ENCODE results near the gene ADGRL3.
A peak's percentile ranks its signal among the peaks of the same experiment; 100 is the strongest.

The ADGRL3 gene

DNA sequence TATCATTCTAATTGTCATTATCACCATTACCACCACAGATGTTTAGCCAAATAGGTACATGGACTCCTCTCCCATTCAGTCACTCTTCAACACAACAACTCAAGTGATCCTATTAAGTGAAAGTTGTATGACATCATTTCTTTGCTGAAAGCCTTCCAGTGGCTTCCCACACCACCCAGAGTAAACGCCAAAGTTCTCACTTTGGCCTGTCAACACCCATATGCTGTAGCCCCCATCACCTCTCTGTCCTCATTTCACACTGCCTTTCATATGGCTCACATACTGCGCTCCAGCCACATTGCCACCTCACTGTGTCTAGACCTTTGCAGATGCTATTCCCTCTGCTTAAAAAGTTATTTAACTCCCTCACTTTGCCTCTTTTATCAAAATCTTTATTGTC lies 682.3 kb downstream of the ADGRL3 start:
- no peak for DNase-seq

DNA sequence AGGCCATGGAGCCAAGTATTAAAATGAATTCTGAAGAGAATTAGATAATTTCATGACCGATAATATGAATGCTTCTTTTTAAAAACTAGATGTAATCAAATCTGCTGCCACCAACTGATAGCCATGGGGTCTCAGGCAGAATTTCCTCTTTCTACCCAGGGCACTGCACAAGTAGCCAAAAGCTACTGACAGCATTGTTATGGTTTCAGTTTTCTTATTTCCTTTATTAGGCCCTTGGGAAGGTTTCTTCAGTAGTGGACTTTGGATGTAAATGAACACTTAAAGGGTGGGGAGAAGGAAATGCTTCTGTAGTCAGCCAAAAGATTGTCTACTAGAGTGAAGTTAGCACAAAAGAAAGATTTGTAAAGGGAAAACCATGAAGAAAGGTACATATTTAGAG lies 686.0 kb downstream of the ADGRL3 start:
- DNase-seq = no peak

GRCh38 chr4:61889117-61889516 lies 689.0 kb downstream of the ADGRL3 start:
- no peak for DNase-seq

DNA sequence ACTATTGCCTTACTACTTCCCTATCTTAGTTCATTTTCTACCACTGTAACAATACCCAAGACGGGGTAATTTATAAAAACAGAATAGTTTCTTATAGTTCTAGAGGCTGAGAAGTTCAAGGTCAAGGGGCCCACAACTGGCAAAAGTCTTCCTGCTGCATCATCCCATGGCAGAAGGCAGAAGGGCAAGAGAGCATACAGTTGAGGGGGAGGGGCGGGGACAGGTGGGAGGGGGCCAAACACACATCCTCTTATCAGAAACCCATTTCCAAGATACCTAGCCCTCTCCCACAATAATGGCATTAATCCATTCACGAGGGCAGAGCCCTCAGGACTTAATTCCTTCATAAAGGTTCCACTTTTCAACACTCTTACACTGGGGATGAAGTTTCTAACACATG lies 690.2 kb downstream of the ADGRL3 start:
- no peak for DNase-seq

- no peak for DNase-seq
These were observed 691.8 kb downstream of the ADGRL3 start for GRCh38 chr4:61891953-61892352.

- no peak for DNase-seq
These were observed 696.5 kb downstream of the ADGRL3 start for GRCh38 chr4:61896634-61897033.

GRCh38 chr4:61909031-61909430 lies 708.9 kb downstream of the ADGRL3 start:
- DNase-seq = no peak

DNA sequence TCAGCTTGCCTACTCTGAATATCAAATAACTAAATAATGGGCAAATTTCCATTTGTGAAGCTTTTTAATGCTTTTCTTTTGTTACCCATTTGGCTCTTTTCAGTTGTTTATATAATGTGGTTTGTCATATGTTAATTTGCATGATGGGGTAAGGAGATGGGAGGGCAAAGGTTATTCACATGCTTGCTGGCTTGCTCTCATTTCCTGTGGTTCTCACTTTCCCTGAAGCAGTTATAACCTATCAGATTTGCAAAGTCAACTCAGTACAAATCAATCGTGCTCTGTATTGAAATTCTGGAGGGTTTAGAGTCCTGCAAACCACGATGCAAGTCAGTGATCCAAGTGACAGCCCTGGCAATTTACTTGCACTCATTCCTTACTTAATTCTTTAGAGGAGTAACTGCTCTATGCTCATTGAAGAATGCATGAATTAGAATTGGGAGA lies 711.2 kb downstream of the ADGRL3 start:
- no peak for DNase-seq

DNA sequence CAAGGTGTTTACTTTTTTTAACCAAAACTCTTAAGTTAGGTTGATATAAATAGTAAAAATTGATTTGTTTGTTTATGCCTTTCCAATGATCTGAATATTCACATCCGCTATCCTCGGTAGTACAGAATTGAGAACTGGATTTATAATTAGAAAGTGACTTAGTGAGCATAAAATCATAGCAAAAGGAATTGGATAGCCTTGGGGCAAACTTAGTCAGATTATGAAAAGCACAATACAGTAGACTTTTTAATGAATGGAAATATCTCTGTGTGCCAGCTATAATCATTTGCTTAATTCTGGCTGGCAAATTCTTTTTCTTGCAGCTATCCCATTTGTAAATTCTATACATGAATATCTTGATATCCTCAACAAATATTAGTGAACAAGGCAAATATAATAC lies 713.5 kb downstream of the ADGRL3 start:
- no peak for DNase-seq

DNA sequence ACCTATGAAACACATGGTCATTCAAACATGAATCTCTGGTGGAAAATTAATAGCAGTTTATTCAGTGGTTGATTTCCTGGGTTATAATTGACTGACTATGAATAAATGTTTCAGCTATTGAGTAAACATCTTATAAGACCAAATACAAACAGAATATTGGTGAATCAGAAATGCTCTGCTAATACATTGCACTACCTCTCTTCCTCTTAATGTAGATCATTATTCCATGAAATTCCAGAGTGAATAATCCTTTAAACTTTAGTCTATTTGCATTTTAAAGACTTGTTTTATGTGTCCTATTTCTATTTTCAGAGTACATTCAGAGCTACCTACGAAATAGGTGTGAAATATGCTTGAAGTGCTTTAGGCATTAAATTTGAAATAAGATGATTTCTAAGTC lies 715.4 kb downstream of the ADGRL3 start:
- no peak for DNase-seq

GRCh38 chr4:61918507-61918906 lies 718.4 kb downstream of the ADGRL3 start:
- DNase-seq = no peak

DNA sequence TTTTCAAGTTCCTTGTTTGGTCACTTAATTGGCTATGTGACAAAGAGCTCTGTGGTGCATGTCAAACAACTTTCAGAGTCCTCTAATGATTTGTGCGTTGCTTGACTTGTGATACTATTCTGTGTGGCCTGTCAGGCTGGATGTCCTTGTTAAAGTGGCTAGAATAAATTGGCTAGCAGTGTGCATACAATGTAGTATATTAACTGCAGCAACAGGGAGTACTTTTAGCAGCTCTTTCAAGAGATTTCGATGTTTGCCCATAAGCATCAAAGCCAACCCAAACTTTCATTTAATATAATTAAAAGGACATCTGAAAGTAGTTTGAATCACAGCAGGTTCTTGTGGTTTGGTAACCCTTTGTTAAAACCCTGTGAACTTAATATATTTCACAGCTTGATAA lies 718.9 kb downstream of the ADGRL3 start:
- DNase-seq = no peak

DNA sequence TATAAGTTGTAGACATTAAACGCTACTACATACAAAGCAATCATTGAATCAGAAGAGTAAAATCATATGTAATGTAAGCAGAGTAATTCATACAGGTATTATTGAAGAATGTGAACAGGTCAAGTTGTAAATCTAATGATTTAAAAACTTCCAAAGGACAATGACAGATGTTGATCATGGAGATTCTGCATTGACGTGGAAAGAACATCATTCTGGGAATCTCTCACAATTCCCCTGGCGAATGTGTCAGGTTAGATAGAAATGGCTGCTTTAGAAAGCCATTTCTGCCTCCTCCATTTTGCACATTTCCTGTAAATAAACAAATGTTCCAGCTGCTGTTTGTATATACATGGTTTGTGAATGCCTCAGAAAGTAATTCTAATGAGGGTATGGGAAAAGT lies 719.4 kb downstream of the ADGRL3 start:
- DNase-seq = no peak

- DNase-seq = no peak
These were observed 721.8 kb downstream of the ADGRL3 start for GRCh38 chr4:61921920-61922319.

DNA sequence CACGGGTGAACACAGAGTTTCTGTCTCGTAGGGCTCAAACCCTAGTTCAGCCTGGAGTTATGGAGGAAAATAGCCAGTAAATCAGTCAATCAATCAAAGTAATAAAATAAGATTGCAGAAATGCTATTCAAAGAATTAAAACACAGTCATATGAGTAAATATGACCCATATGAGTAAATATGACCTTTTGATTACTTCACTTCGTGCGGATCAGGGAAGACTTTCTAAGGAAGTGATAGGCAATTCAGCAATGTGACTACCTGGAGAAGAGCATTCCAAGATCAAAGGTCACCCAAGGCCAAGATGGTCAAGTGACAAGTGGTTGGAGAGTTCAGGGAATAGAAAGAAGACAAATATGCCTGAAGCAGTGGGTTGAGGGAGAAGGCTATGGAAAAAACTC lies 722.6 kb downstream of the ADGRL3 start:
- no peak for DNase-seq

- DNase-seq = no peak
These were observed 723.1 kb downstream of the ADGRL3 start for GRCh38 chr4:61923179-61923578.

- no peak for DNase-seq
These were observed 724.0 kb downstream of the ADGRL3 start for GRCh38 chr4:61924131-61924530.

DNA sequence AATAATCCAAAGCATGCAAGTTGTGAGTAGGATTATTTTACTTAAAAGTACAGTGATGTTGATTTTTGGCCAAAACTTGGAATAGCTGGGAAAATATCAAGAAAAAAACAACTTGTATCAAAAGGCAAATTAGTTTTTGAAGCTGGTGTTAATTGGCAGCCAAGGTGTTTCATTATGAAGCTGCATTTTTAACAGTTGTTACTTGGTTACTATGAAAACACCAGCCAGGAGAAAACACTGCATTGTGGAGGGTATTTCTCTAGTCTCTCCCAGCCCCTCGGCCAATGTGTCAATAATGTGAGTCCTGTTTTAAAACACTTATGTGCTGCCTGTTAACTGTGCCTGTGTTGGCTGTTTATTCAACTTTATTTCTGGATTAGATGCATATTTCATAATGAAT lies 733.4 kb downstream of the ADGRL3 start:
- peak in 3 of 56 donors; percentile 5 to 25 (median 9) for DNase-seq

- no peak for DNase-seq
These were observed 734.1 kb downstream of the ADGRL3 start for GRCh38 chr4:61934198-61934597.

DNA sequence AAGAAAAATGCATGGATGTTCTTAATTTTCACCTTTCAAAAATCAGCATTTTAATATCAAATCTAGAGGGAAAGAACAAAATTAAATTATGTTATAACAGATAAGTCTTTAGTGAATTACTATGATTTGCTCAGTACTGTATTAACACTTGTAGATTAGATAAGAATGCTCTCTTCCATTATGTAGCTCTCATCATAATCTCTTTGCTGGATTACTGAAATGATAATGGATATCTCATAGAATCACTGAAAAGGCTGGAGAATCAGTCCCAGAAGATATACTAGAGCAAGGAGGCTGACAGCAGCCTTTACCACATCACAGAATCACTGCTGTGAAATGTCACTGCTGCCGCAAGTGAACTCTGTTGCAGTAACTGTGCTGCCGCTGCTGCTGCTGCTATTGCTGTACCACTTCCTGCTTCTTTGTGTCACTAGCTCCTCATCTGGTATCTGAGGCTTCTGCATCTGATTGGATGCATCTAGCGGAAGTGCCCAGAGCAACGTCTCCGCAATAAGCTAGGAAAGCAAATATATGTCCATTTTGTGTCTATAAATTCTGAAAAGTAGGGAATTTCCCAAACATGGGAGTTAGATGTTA lies 738.2 kb downstream of the ADGRL3 start:
- DNase-seq = peak in 1 of 56 donors; percentile 3

DNA sequence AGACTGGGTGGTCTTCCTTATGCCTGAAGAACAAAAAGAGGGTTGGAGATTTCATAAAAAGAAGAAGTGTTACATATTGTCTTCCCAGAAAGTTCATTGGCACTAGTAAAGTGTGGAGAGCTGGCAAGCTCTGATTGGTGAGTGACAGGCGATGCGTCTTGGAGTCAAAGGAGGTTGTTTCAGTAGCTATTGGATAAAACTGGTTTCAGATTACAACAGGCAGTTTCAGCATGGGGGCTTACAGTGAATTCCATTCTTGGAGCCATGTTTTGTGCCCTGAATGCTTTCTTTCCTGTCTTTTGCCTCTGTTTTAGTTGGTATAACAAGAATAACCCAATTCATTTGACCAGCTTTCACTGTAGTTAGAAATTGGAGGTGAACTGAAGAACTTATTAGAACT lies 750.5 kb downstream of the ADGRL3 start:
- DNase-seq = no peak

DNA sequence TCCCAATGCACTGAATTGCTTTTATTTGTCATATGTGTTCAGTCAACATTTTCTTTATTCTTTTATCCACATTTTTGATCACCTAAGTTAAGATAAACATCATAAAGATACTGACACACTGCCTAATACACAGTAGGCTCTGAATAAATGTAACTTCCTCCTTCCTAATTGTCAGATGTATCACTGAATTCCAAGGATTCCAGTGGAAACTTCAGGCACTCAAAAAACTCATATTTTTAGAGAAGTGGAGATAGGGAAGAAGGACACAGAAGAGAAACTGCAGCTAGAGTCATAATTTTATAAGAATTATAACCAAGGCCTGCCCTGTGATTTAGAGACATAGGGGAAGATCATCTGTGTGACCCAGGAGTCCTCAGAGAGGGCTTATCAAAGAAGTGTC lies 753.3 kb downstream of the ADGRL3 start:
- DNase-seq = no peak

DNA sequence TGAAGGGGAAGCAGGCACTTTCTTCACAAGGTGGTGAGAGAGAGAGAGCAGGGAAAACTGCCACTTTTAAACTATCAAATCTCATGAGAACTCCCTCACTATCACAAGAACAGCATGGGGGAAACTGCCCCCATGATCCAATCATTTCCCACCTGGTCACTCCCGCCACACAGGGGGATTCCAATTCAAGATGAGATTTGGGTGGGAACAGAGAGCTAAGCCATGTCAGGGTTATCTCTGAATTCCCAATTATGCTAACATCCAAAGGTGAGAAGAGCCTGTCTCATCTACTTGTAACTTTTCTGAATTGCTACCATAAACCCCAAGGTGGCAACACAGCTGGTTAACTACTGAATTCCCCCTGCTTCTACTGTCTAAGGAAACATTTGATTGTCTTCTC lies 758.5 kb downstream of the ADGRL3 start:
- DNase-seq = no peak

- DNase-seq = no peak
These were observed 759.0 kb downstream of the ADGRL3 start for GRCh38 chr4:61959087-61959486.
